HL-60/S4 (cell line): ENCODE data around the gene GPAT2.
"Not testable (repeated sequence)": the region's sequence is repeated elsewhere in the genome, so short reads cannot be mapped to it uniquely, and the experiment has no call there.

Experiments
- in situ Hi-C: fragments of 300-500 bp; cut with MboI; formaldehyde crosslinking; loops from 2 replicates; pipeline ENCODE4 v1.14.3; 2022; ENCODE audit warnings: low sequenced_read_pairs

Gene GPAT2

GRCh38 chr2:95991351-95992094 lies 43.2 kb downstream of the GPAT2 start, which contains the start of gene ANKRD36C:
TSS of gene ANKRD36C (minus strand) at chr2:95991824. CDS start at chr2:95991708, 116 bp downstream.
- in situ Hi-C loops = not testable (repeated sequence)

GRCh38 chr2:95990884-95991283 lies 43.8 kb downstream of the GPAT2 start:
- in situ Hi-C loops = not testable (repeated sequence)
